ENCODE results near the gene CLEC7A. TPM values are rescaled to one million over a fixed set of nuclear protein-coding genes. Genes with fewer than 3 reads are reported as not detected.

Gene CLEC7A
- polyA plus RNA-seq, 2 of the 4 experiments (the other 2 are of a cell fraction): not detected

GRCh38 chr12:10095971-10096370, 34.0 kb downstream of the CLEC7A start:
- H3K27ac ChIP-seq: no peak overlapping the region
- 66% methylated on average over 3 of the region's 3 CpGs for WGBS (ENCODE audit: missing lambda C conversion rate)

GRCh38 chr12:10094646-10095395, 35.2 kb downstream of the CLEC7A start:
- no peak overlapping the region for H3K4me3 ChIP-seq
- no peak for FAIRE-seq
- 47% methylated on average over 4 of the region's 4 CpGs for WGBS (ENCODE audit: missing lambda C conversion rate)
- H3K27ac ChIP-seq: no peak overlapping the region
- H3K9me3 ChIP-seq: no peaks in the 10 kb centered on the region
- ATAC-seq: no peak
- no peak overlapping the region for H3K4me2 ChIP-seq
- TF ChIP-seq HDAC2 (IDR thresholded peaks at IDR 0.05) (no peak), BHLHE40 (IDR thresholded peaks at IDR 0.05; ENCODE audit: low read depth, low read length) (no peak), FOSB (CRISPR knock-in tag; IDR thresholded peaks at IDR 0.05) (no peak), SMC3 (IDR thresholded peaks at IDR 0.05) (no peak), ZFP36 (IDR thresholded peaks at IDR 0.05; ENCODE audit: borderline replicate concordance, partially characterized antibody) (no peak), NR3C1 (IDR thresholded peaks at IDR 0.05) (no peak), POLR2A (IDR thresholded peaks at IDR 0.05; ENCODE audit: low read length) (no peak)
- DNase-seq (ENCODE audit: low read depth in 1 of 2, low spot score in 1 of 2): no peak
- ChIA-PET CTCF (no interaction called here), POLR2A (no interaction called here)
- no peaks in the 10 kb centered on the region for H3K4me1 ChIP-seq

More at GRCh38 chr12:10095971-10096370, 34.0 kb downstream of the CLEC7A start:
- Histone ChIP-seq H3K9me3 (no peaks in the 10 kb centered on the region), H3K4me1 (no peaks in the 10 kb centered on the region), H3K4me3 (no peak overlapping the region), H3K4me2 (no peak overlapping the region)
- DNase-seq (ENCODE audit: low read depth in 1 of 2, low spot score in 1 of 2): no peak
- ChIA-PET CTCF (no interaction called here), POLR2A (no interaction called here)
- no peak for ATAC-seq
- no peak for FAIRE-seq
- TF ChIP-seq RARB (CRISPR knock-in tag; IDR thresholded peaks at IDR 0.05) (no peak), SMC3 (IDR thresholded peaks at IDR 0.05) (no peak), ZFP36 (IDR thresholded peaks at IDR 0.05; ENCODE audit: borderline replicate concordance, partially characterized antibody) (no peak), FOSL2 (IDR thresholded peaks at IDR 0.05) (no peak), FOSL2 (CRISPR knock-in tag; IDR thresholded peaks at IDR 0.05) (no peak), EP300 (IDR thresholded peaks at IDR 0.05) (no peak), MYC (IDR thresholded peaks at IDR 0.05; ENCODE audit: borderline replicate concordance, low read length) (no peak), HOXA7 (CRISPR knock-in tag; IDR thresholded peaks at IDR 0.05) (no peak), KDM1A (IDR thresholded peaks at IDR 0.05; ENCODE audit: low read depth) (no peak), E2F6 (IDR thresholded peaks at IDR 0.05; ENCODE audit: borderline replicate concordance, low read depth) (no peak), KDM5A (IDR thresholded peaks at IDR 0.05) (no peak)

- no peak for TF ChIP-seq JUNB (IDR thresholded peaks at IDR 0.05)
- TF ChIP-seq GATA3 (IDR thresholded peaks at IDR 0.05; ENCODE audit: borderline replicate concordance): no peak
- TF ChIP-seq SMC3 (IDR thresholded peaks at IDR 0.05): no peak
- no peak for TF ChIP-seq POLR2AphosphoS2 (conservative IDR thresholded peaks at IDR 0.05; ENCODE audit: low read length)
- TF ChIP-seq POLR2A (IDR thresholded peaks at IDR 0.05; ENCODE audit: low read length): no peak
- TF ChIP-seq RARB (CRISPR knock-in tag; IDR thresholded peaks at IDR 0.05): no peak
- TF ChIP-seq PHF8 (IDR thresholded peaks at IDR 0.05; ENCODE audit: borderline replicate concordance, low read depth): no peak
- TF ChIP-seq EHF (CRISPR knock-in tag; IDR thresholded peaks at IDR 0.05): no peak
- TF ChIP-seq MAFK (IDR thresholded peaks at IDR 0.05; ENCODE audit: partially characterized antibody): no peak
- no peak for TF ChIP-seq SREBF2 (IDR thresholded peaks at IDR 0.05)
- TF ChIP-seq ZSCAN20 (CRISPR knock-in tag; IDR thresholded peaks at IDR 0.05): no peak
- no peak for TF ChIP-seq ZNF302 (CRISPR knock-in tag; IDR thresholded peaks at IDR 0.05)
- TF ChIP-seq HDAC2 (IDR thresholded peaks at IDR 0.05): no peak
- TF ChIP-seq NPAS2 (CRISPR knock-in tag; IDR thresholded peaks at IDR 0.05; ENCODE audit: borderline replicate concordance): no peak
- Histone ChIP-seq H3K4me2 (no peak overlapping the region), H3K4me3 (no peak overlapping the region), H3K9me3 (no peaks in the 10 kb centered on the region), H3K27ac (no peak overlapping the region), H3K4me1 (no peaks in the 10 kb centered on the region)
- ChIA-PET CTCF (no interaction called here), POLR2A (no interaction called here)
- ATAC-seq: no peak
- 41% methylated on average over 8 of the region's 8 CpGs for WGBS (ENCODE audit: missing lambda C conversion rate)
- no peak for FAIRE-seq
- no peak for DNase-seq (ENCODE audit: low read depth in 1 of 2, low spot score in 1 of 2)
These were observed 40.8 kb downstream of the CLEC7A start for GRCh38 chr12:10088955-10089900.
